ENCODE data around the gene ELF5.

ELF5 gene

GRCh38 chr11:34546511-34547209 is 33.1 kb upstream of the ELF5 start:
- TF ChIP-seq CTCF (IDR thresholded peaks at IDR 0.05): no peak

GRCh38 chr11:34542089-34542488 is 28.5 kb upstream of the ELF5 start:
- TF ChIP-seq CTCF (IDR thresholded peaks at IDR 0.05): no peak

GRCh38 chr11:34540870-34541269 is 27.3 kb upstream of the ELF5 start:
- TF ChIP-seq CTCF (IDR thresholded peaks at IDR 0.05): no peak

GRCh38 chr11:34537636-34538035 is 24.0 kb upstream of the ELF5 start:
- TF ChIP-seq CTCF (IDR thresholded peaks at IDR 0.05): no peak

- TF ChIP-seq CTCF (IDR thresholded peaks at IDR 0.05): no peak
Measured at GRCh38 chr11:34536056-34536455, 22.5 kb upstream of the ELF5 start.

- TF ChIP-seq CTCF (IDR thresholded peaks at IDR 0.05): no peak
Measured at GRCh38 chr11:34534826-34535225, 21.2 kb upstream of the ELF5 start.

GRCh38 chr11:34531663-34532062 is 18.1 kb upstream of the ELF5 start:
- no peak for TF ChIP-seq CTCF (IDR thresholded peaks at IDR 0.05)

All from LNCAP (cell line).